Measurements from ENCODE around the gene KBTBD13.

KBTBD13 gene

DNA sequence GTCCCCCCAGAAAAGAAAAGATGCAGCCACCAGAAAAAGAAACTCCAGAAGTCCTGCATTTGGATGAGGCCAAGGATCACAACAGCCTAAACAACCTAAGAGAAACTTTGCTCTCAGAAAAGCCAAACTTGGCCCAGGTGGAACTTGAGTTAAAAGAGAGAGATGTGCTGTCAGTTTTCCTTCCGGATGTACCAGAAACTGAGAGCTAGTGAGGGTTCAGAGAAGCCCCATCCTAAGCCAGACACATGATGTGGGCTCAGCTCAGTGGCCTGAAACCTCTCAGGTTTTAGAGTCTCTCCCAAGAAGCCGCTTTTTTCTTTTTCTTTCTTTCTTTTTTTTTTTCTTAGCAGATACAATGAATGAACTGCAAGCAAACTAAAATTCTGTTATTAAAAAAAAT, 23.6 kb upstream of the KBTBD13 start:
- no peak for DNase-seq

DNA sequence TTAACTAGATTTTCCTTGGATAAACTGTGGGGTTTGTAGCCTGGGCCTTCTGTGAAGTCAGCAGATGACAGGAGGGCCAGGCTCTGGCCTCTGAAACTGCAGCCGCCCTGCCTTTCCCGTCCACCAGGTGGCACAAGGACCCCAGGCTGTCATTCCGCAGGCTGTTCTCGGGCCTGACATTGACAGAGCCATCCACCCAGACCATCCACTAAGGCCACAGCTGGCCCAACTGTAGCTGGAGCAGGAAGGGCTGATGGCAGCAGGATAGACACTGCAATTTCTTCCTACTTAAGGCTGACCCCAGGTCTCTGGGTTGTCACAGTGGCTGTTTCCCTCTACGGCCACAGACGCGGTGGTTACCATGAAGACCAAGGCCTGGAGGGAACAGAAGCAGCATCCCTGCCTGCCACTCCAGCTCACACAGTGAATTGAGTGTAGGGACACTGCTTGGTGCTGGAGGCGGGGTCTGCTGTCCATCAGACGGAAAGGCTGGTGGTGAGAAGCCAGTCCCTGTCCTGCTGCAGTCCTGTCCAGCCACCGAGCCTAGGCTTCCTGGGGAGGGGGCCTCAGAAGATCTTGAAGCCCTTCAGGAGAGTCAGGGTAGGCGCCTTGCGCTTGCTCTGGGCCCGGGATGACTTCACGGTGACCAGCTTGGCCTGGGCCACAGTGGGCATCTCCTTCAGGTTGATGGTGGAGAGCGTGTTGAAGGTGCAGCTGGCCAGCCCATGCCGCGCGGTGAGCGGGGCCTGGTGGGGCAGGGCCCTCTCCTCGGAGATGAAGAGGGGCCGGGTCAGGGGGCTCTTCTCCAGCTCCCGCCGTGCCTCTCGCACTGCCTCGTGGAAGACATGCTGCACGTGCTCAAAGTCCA, 22.0 kb upstream of the KBTBD13 start:
- DNase-seq = peak; percentile 72

DNA sequence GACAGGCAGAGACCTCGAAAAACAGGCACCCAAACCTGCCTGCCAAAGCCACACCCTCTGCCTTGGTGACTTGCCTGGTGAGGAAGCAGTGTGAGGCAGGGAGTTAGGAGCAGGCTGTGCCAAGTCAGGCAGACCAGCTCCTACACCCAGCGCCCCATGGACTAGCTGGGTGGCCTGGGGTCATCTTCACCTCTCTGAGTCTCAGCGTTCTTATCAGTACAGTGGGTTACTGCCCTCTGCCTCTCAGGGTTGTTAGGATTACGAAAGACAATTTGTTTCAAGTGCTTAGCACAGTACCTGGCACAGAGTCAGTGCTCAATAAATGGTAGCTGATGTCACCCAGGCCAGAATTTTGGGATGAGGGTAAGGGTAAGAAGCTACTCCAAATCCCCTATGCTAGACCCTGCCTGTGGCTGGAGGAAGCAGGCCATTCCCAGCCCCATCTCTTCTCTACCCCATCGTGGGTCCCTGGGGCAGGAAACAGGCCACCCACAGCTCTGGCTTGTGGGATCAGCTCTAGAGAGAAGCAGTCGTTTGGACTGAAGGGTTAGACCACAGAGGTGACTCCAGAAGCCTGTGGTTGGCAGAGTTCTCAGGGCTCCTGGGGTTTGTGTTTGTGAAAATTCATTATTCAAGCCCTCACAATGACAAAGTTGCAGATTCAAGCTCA, 21.2 kb upstream of the KBTBD13 start:
- no peak for DNase-seq

DNA sequence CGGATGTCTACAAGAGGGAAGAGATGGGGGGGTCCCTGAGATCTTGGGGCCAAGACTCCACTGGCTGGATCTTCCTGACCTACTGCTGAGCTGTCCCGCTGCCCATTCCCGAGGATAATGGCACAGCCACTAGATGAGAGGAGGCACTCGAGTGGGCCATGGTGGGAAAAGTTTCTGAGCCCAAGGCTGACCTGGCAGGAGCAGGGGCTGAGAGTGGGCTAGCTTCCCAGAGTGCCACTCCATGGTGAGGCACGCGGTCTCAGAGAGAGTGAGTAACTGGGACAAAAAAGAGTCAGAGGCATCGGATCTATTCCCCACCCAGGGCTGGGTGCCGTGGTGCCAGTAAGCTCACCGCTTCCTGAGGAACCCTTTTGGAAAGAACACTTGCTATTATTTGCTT, 20.4 kb upstream of the KBTBD13 start:
- DNase-seq = no peak

DNA sequence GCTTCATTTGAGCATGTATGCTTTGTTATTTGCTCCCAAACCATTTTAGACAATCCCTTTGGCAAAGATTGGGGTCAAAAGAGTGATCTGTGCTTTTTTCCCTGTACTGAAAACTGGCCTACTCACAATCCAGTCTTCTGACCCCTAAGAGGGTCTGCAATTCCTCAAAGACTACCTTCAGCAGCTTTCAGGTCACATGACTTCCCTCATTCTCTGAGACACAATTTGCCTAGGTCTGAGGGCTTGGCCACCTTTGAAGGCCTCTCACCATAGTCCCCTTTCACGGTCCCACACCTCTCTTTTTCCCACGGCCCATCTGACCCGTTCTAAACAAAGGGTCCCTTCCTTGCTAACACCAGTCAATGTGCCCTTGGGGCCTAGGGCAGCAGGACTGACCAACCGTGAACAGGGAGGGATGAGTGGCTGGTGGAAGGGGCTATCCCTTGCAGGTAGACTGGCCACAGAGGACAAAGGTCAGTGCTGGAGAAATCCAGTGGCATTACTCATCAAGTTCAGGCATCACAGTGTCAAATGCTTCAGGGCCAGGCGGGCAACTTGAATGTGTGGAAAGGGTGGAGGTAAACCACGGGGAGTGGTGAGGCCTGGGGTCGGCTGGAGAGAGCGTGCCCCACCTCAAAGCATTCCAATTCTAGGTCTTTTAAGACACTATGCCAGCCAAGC, 19.5 kb upstream of the KBTBD13 start:
- DNase-seq = no peak

DNA sequence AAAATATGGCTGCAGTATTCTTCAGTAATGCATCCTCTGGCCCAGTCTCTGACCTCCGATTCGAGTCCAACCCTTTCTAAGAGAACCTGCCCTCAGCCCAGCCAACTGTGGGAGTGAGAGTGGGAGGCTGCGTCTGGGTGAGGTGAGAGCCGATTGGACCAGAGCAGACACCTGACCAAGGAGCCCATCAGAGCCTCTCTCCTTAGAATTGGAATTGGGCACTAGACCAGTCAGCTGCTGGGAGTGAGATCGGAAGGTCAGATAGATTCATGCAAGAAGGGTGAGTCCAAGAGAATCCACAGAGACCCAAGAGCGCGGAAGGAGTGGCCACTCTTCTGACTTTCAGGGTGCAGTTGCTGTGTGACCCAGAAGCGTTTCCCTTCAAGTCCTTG, 19.0 kb upstream of the KBTBD13 start:
- no peak for DNase-seq

DNA sequence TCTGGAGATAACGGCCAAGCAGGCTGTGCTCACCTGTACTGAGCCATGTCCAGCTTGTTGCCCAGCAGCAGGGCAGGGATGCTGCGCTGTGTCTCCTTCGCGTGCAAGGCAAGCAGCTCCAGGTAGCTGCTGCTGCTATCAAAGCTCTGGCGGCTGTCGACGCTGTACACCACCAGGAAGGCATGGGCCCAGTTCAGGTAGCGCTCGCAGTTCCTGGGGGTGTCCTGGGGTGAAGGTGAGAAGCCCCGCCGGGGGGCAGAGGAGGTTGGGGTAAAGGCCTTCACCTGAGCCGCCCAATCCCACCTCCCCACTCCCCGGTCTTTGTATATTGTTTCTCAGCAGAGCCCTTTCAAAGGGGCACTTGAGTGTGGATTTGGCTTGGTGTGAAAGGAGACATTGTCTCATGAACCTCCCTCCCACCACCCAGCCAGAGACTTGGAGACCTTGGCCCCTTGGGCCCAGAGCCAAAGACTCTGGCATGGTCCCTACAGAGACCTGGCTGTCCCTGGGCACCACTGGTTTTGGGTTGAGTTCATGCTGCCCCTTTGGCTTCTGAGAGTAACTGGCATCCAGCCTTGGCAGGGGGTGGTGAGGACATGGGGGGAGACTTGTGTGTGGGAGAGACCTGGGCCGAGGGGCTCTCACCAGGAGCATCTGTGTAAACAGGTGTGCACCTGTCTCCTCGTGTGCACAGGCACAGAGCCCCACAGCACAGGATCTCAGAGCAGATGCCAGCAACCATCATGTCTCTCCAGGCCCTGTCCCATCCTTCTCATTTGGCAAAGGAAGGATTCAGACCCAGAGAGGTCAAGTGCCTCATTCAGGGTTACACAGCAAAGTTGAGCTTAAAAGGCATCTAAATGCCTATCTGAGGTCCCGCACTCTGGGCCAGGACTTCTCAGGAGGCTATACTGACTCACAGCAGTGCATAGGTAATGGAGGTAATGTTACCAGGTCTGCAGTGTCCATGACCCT, 17.9 kb upstream of the KBTBD13 start:
- DNase-seq = no peak

DNA sequence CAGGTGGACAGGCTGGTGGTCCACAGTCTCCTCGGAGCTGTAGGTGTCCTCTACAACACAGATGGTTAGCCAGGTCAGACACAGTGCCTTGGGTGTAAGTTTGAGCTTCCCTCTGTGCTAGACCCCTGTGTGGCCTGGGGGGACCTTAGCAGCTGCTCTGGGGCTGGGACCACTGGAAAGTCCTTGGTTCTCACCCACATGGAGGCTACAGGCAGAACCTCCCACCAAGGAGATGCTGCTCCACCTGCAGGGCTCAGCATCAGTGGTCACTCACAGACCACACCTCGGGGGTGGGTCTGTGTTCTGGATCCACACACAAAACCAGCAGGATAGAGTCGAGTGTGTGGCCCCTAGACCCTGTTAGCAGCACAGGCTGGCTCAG, 17.2 kb upstream of the KBTBD13 start:
- no peak for DNase-seq

DNA sequence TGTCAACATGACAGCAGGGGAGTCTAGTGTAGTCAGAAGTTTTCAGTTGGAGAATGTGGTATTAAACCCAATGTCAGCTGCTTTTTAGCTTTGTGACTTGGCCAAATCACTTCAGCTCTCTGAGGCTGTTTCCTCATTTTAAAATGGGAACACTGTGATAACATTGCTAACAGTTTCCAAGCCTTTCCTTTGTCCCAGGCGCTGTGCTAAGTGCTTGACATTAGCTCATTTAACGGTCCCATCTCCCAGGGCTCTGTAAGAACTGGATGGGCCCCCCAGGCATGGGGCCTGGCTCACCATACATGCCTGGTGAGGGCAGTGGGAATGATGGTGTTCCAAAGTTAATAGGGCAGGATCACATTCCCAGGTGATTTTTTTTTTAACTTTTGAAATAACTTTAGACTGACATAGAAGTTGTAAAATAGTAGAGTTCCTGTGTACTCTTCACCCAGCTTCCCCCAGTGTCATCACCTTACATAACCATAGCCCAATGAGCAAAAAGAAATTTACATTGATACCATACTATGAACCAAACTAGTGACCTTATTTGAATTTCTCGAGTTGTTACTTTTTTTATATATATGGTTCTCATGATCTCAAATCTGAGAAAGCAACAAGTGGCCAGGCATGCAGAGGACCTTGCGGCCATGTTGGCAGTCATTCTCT, 16.5 kb upstream of the KBTBD13 start:
- DNase-seq = no peak

DNA sequence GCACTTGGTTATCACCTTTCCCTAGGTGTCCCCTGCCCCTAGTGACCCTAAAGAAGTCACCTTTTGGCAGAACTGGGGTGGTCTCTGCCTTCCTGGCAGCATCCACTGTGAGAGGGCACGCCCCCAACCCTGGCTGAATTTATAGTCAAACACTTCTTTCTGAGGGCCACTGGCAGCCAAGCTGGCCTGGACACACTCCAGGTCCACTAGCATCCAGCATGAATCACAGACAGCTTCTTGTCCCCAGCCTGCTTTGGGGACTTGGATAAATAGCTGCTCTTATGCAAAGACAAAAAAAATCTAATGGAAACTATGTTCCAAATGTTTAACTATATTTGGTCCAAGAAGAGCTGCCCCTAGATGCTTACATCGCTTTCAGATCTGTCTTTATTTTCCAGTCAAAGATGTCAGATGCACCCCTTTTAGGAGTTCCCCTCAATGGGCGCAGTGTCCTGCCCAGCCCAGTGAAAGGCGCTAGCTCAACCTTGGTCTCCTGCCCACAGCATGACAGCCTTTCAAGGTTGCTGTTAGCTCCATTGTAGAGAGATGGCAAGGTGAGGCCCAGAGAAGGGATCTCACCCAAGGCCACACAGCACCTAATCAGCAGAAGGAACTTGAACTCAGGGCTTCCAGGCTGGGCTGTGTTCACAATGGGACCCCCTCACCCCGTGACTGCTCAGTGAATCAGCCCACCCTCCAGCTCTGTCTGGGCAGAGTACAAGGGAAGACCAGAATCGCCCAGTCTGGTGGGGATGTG, 15.7 kb upstream of the KBTBD13 start:
- DNase-seq = no peak

DNA sequence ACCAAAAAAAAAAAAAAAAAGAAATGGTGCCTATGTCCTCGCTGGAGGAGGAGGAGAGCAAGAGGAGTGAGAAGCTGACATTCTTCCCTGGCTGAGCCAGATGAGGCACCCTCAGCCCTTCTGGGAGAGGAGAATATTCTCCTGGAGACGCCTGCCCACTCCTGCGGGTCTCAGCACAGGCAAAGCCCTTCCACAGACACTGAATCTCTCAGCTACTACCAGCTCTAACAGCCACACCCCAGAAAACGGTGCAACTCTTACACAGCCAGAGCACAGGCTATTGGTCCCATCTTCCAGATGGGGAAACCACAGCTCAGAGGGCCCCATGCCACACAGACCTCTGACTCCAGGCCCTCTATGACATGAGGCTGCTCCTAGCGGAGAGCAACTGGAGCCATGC, 14.5 kb upstream of the KBTBD13 start:
- no peak for DNase-seq

DNA sequence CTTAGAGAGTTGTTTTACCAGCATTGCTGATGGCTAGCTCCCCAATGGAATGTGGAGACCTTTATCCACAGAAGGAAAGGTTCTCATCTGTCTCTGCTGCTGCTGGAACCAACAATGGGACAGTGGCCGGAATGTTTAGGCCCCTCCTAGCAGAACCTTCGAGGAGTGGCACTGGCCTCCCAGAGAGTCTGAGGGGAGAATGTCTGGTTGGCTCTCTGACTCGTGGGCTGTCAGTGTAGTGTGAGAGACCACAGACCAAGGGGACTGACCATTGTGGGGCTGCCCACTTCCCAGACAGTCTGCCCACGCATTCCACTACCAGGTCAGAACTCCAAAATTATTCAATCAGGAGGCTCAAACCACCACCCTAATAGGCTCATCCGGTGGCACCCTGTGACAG, 13.8 kb upstream of the KBTBD13 start:
- DNase-seq = no peak

DNA sequence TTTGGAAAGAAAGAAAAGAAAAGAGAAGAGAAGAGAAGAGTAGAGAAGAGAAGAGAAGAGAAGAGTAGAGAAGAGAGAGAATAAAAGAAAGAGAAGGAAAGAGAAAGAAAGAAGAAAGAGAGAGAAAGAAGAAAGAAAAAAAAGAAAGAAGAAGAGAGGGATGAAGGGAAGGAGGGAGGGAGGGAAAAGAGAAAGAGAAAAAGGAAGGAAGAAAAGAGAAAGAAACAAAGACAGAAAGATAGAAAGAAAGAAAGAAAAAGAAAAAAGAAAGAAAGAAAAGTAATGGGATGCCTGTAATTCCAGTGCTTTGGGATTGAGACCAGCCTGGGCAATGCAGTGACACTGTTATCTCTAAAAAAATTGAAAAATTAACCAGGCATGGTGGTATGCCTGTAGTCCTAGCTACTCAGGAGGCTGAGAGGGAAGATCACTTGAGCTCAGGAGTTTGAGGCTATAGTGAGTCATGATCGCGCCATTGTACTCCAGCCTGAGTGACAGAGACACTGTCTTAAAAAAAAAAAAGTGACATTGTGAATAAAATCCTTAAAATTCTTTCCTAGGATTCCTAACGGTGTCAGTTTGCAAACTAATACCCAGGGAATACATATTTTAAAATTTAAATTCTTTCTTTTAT, 10.4 kb upstream of the KBTBD13 start:
- DNase-seq = no peak

DNA sequence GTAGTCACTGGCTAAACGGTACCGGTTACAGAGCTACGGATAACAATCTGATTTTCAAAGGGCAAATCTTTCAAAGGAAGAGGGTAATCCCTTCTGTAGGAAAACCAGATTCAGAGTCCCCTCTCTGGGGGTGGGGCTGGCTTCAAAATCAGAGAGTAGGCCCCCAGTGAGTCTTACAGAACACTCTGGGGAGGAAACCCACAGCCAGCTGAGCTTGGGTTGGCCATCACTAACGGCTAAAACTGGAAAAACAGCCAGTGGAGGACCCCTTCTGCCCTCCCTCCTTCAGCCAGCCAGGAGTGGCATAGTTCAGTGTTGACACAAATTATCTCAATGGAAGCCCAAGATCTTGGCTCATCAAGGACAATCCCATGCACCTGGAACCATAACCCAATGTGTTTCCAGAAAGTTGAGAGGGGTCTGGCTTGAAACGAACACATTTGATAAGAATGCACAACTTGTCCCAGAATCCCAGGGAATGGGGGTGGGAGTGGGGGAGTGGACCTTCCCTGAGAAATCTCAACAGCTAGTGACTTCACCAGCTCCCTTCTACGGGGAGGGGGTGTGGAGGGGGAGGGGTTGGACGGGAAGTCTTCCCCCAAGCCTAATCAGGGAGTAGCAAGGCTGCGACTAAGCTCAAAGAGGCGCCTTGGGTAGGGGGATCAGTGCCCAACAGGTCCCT, 9.8 kb upstream of the KBTBD13 start:
- no peak for DNase-seq

DNA sequence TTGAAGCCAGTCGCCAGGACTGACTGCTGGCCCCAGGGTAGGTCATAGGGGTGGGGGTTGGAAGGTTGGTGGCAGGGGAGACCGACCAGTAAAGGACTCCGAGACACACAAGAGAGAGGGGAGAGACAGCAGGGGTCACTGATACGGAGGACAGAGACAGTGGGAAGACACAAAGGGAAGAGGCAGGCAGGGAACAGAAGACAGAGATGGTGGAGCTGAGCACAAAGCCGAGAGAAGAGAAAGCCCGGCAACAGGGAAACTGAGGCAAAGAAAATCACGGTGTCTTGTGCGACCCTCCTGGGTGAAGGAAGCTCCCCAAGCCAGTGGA, 9.3 kb upstream of the KBTBD13 start:
- no peak for DNase-seq

DNA sequence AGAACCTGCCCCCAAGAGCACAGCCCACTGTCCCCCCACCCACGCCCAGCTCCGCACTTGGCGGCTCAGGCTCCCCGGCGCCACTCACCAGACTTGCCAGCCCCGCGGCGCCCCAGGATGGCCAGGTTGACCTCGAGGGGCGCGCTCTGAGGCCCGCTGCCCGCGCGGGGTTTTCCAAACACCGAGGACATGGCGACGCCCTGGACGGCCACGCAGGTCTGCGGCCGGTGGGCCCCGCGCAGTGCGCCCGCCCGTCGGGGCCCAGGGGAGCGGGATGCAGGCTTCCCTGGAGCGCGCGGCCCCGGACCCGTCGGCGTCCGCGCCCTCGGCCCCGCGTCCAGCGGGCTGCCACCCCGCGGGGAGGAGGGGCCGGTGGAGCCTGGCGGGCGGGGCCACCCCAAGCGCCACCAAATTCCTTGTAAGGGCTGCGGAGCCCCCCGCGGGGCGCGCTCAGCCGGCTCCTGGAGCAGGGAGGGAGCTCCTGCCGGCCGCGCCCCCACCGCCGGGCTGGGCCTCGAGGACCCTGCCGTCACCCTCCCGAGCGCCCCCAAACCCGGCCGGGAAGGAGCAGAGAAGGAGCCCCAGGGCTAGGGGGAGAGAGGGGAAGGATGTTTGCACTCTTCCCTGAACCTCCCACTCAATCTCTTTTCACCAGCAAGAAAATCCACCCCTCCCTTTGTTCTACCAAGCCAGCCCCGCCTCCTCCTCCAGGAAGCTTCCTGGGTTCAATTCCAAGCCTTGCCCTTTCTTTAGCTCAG, 8.7 kb upstream of the KBTBD13 start, which contains the start of gene RASL12:
TSS of gene RASL12 (minus strand) at position 347 of the 758 bp plus-strand sequence. CDS start at position 191, 156 bp downstream.
- no peak for DNase-seq

DNA sequence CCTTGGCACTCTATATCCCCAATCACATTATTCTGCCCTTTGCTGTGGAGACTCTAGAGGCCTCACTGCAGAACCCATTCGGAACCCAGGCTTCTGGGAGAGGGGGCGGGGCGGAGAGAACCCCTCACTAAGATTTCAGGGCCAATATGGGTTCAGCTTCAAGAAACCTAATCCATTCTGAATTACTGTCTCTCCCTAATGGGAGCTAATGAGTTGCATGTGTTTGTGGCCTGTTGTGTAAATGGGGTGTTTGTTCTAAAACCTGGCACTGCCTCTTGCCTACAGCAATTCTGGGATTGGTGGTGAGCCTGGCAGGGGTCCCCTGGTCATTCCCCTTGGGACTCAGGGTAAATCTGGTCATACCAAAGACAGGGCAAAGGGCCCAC, 8.2 kb upstream of the KBTBD13 start:
- no peak for DNase-seq

DNA sequence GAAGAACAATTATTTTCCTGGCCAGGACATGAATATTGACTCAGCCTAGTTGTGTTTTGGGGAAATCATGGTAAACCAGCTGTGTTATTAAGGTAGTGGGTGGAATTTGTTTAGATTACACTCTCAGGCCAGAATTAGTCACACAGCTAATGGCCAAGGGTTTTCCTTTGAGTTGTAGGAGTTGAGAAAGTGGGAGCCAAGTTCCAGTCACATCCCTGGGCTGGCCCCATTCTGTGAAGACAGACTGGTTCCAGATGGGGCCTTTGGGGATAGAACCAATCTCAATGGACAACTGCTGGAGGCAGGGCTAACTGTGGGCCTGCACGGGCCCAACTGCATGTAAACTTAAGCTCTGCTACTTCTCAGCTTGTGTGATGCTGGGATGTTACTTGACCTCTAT, 7.4 kb upstream of the KBTBD13 start:
- no peak for DNase-seq

DNA sequence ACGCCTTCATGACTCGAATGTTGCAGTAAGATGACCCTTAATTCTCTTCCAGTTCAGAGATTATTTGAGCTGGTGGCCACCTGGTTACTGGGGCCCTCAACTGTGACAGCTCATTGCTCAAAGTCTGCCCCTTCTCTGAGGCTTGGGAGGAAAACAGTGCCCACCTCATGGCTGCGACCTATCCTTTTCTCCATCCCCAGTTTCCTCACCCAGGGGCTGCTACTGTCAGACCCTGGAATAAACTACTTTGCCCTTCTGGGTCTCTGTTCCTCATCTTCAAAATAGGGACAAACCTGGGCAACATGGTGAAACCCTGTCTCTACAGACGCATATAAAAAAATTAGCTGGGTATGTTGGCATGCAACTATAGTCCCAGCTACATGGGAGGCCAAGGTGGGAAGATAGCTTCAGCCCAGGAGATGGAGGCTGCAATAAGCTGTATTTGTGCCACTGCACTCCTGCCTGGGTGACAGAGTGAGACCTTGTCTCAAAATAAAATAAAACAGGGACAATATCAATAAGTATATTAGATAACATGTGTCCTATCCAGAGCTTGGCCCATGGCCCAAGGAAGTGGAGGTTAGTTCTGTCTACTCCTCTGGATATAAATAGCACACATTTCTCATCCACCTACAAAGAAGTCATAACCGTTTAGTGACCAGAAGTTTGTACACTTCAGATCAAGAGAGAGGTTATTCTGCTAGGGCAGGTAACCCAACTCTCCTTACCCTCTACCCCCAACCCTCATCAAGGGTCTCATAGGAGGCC, 6.6 kb upstream of the KBTBD13 start:
- DNase-seq = no peak

Measured in stimulated activated CD4-positive, alpha-beta T cell treated with anti-CD3 and anti-CD28 coated beads, Interleukin-15, amount 100 ng/mL, for 24 hours (primary cell).